ENCODE results near the gene HGD.
"Not testable (repeated sequence)": the region's sequence is repeated elsewhere in the genome, so short reads cannot be mapped to it uniquely, and the experiment has no call there.

HGD gene, protein sequence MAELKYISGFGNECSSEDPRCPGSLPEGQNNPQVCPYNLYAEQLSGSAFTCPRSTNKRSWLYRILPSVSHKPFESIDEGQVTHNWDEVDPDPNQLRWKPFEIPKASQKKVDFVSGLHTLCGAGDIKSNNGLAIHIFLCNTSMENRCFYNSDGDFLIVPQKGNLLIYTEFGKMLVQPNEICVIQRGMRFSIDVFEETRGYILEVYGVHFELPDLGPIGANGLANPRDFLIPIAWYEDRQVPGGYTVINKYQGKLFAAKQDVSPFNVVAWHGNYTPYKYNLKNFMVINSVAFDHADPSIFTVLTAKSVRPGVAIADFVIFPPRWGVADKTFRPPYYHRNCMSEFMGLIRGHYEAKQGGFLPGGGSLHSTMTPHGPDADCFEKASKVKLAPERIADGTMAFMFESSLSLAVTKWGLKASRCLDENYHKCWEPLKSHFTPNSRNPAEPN

DNA sequence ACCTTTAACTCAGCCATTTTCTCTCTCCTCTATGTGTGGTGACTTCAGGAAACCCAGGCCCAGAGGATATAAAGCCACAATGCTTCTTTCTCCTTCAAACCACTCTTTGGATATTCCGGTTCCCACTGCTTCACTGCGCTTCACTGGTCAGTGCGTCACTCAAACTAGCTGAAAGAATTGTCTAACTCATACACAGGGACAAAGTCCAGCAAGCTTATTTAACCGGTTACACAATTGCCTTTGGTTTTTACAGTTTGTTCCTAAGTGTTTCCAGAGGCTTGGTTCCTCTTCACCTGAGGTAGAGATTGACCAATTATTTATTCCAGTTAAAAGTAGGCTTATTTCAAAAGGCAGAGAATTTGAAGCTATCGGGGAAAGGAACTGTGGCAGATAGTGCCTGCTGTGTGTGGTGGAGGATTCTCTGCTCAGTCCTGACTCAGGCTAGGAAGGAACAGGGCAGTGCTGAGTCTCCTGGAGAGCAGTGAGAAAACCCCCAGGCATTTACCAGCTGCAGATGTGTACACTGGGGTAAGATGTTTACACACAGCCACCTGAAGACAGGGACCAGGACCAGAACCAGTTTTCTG, at the start of gene HGD:
Gene HGD, minus strand, starts transcription at position 145 of the 587 bp plus-strand sequence. Its CDS starts 128 bp downstream, at position 17.
- DNase-seq (ENCODE audit: low read depth, low spot score): no peak
- TF ChIP-seq, protein P1, sequence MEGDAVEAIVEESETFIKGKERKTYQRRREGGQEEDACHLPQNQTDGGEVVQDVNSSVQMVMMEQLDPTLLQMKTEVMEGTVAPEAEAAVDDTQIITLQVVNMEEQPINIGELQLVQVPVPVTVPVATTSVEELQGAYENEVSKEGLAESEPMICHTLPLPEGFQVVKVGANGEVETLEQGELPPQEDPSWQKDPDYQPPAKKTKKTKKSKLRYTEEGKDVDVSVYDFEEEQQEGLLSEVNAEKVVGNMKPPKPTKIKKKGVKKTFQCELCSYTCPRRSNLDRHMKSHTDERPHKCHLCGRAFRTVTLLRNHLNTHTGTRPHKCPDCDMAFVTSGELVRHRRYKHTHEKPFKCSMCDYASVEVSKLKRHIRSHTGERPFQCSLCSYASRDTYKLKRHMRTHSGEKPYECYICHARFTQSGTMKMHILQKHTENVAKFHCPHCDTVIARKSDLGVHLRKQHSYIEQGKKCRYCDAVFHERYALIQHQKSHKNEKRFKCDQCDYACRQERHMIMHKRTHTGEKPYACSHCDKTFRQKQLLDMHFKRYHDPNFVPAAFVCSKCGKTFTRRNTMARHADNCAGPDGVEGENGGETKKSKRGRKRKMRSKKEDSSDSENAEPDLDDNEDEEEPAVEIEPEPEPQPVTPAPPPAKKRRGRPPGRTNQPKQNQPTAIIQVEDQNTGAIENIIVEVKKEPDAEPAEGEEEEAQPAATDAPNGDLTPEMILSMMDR (IDR thresholded peaks at IDR 0.05; ENCODE audit: low read depth, low read length): no peak
- no peak within 1 kb of the TSS for H3K4me3 ChIP-seq (ENCODE audit: low read depth, low read length)
- in situ Hi-C loops (cut with HindIII; ENCODE audit: low sequenced_read_pairs): no loop called here

DNA sequence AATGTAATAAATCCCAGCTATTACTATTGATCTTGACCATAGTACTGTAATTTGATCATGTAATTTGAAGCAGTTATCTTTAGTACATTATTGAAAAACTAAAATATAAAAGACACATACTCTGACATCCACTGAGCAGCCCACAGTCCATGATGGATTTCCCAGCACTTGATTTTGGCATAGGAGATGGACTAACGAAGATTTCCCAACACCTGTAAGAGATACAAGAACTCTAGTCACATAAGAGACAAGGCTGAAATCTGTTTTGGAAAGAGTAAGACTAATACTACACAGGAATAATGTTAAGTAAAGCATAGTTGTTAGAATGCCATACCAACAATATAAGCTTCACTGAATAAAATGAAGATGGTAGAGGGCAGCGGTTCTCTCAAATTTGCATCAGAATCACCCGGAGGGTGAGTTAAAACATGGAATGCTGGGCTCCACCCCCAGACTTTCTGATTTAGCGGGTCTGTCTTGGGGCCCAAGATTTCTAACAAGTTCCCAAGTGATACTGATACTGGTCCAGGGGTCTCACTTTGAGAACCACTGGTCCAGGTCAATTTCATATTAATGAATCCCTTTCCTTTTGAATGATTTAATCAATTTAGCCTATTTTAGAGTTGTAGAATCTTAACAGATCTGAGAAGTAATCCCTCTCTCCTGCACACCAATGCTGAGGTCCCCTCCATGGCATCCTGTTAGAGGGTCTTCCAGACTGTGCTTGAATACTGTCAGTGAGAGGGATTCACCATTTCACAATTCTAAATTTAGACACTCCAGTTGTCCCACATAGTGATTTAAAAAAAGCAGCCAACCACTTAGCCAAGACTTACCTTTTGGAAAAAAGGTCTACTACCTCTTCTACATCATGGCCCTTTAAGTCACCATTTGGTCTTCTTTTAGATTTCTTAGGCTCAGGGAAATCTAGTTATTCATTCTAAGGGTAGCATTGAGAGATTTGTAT, 48.8 kb upstream of the HGD start:
- in situ Hi-C loops (cut with HindIII; ENCODE audit: low sequenced_read_pairs): no loop called here
- H3K4me3 ChIP-seq (ENCODE audit: low read depth, low read length): no peak overlapping the region
- no peak for DNase-seq (ENCODE audit: low read depth, low spot score)
- TF ChIP-seq, protein P1 (IDR thresholded peaks at IDR 0.05; ENCODE audit: low read depth, low read length): no peak

DNA sequence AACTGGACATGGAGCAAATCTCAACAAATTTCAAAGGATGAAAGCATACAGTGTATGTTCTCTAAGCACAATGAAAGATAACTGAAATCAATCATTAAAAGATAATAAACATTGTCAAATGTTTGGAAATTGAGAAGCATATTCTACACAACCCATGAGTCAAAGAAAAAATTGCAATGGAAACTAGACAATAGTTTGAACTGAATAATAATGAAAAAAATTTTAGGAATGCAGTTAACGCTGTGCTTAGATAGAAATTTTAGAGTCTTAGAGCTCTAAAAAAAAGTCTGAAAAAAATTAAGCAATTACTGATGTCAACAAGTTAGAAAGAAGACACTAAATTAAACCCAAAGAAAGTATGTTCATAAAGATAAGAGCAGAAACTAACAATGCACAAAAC, 44.8 kb upstream of the HGD start:
- TF ChIP-seq, protein P1 (IDR thresholded peaks at IDR 0.05; ENCODE audit: low read depth, low read length): no peak
- DNase-seq (ENCODE audit: low read depth, low spot score): no peak
- in situ Hi-C loops (cut with HindIII; ENCODE audit: low sequenced_read_pairs): no loop called here
- H3K4me3 ChIP-seq (ENCODE audit: low read depth, low read length): no peak overlapping the region

DNA sequence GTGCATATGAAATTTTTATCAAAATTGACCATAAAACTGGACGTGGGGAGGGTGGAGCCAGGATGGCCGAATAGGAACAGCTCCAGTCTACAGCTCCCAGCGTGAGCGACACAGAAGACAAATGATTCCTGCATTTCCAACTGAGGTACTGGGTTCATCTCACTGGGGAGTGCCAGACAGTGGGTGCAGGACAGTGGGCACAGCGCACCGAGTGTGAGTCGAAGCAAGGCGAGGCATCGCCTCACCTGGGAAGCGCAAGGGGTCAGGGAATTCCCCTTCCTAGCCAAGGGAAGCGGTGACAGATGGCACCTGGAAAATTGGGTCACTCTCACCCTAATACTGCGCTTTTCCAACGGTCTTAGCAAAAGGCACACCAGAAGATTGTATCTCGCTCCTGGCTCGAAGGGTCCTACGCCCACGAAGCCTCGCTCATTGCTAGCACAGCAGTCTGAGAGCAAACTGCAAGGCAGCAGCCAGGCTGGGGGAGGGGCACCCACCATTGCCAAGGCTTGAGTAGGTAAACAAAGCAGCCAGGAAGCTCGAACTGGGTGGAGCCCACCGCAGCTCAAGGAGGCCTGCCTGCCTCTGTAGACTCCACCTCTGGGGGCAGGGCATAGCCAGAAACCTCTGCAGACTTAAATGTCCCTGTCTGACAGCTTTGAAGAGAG, 37.3 kb upstream of the HGD start:
- peak overlapping the region; percentile 7 for H3K4me3 ChIP-seq (ENCODE audit: low read depth, low read length)
- in situ Hi-C loops (cut with HindIII; ENCODE audit: low sequenced_read_pairs); DNase-seq (ENCODE audit: low read depth, low spot score): not testable (repeated sequence)

DNA sequence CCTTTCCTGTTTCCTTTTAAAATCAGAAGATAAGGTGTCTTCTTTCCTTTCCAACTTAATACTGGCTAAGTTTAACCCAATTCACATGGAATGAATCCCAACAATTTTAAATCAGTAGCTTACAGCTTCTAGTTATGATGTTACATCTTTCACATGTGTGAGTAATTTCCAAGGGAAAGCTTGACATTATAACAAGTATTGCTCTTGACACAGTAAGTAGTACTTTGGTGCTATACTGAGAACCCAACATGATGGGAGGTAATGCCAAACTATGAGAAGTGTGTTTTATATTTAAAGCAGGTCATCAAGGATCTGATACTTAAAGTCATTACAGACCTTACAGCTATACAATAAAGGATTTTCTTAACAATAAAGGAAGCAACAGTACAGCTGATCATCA, 31.2 kb upstream of the HGD start:
- in situ Hi-C loops (cut with HindIII; ENCODE audit: low sequenced_read_pairs): no loop called here
- TF ChIP-seq, protein P1 (IDR thresholded peaks at IDR 0.05; ENCODE audit: low read depth, low read length): no peak
- DNase-seq (ENCODE audit: low read depth, low spot score): no peak
- H3K4me3 ChIP-seq (ENCODE audit: low read depth, low read length): no peak overlapping the region

DNA sequence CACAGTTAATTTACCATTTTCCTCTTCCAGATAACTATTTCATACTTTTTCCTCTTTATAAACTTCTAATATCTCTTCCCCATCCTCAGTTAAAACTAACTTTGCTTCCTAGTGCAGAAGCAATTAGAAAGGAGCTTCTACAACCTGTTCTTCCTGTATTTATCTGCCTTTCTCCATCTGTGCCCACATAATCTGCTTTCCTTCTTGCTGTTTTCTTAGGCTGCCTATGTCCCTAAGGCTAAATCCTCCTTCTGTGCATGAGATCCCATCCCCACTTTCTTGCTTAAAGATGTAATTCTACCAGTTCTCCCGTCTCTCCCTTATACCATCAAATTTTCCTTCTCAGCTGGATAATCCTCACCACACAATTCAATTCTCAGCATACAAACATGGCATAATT, 28.3 kb upstream of the HGD start:
- in situ Hi-C loops (cut with HindIII; ENCODE audit: low sequenced_read_pairs): no loop called here
- H3K4me3 ChIP-seq (ENCODE audit: low read depth, low read length): no peak overlapping the region
- TF ChIP-seq, protein P1 (IDR thresholded peaks at IDR 0.05; ENCODE audit: low read depth, low read length): no peak
- DNase-seq (ENCODE audit: low read depth, low spot score): no peak

Data from astrocyte of the spinal cord (primary cell).